HEK293 (cell line): ENCODE results near the gene CXCL8.

Experiments
- ATF2 ChIP-seq: fragments of 450-650 bp; formaldehyde crosslinking; IDR thresholded peaks from 2 replicates; pipeline ENCODE4 v1.5.1; 2016; ENCODE audit warnings: missing biosample characterization, missing genetic modification characterization, low read depth
- IKZF3 ChIP-seq: fragments of 450-650 bp; IDR thresholded peaks from 2 replicates; pipeline ENCODE4 v1.5.0; 2018; ENCODE audit warnings: missing biosample characterization, mild to moderate bottlenecking, missing genetic modification characterization, moderate library complexity
- OVOL3 ChIP-seq: fragments of 450-650 bp; formaldehyde crosslinking; IDR thresholded peaks from 2 replicates; pipeline ENCODE4 v1.5.1; 2016; ENCODE audit warnings: missing biosample characterization, missing genetic modification characterization
- YY1 ChIP-seq: fragments of 450-650 bp; formaldehyde crosslinking; IDR thresholded peaks from 2 replicates; pipeline ENCODE4 v1.5.1; 2018; ENCODE audit warnings: missing biosample characterization, missing genetic modification characterization
- ZNF24 ChIP-seq: fragments of 450-650 bp; formaldehyde crosslinking; IDR thresholded peaks from 2 replicates; pipeline ENCODE4 v1.5.1; 2016; ENCODE audit warnings: missing biosample characterization, missing genetic modification characterization
- ZNF280C ChIP-seq: fragments of 450-650 bp; formaldehyde crosslinking; IDR thresholded peaks from 2 replicates; pipeline ENCODE4 v1.5.1; 2016; ENCODE audit warnings: missing biosample characterization, missing genetic modification characterization
- ZNF341 ChIP-seq: fragments of 450-650 bp; formaldehyde crosslinking; IDR thresholded peaks from 2 replicates; pipeline ENCODE4; 2016; ENCODE audit warnings: low read depth, missing biosample characterization, missing genetic modification characterization

GRCh38 chr4:73780834-73781233, 40.5 kb downstream of the CXCL8 start:
- TF ChIP-seq YY1 (tag by site-specific recombination), result no peak
- TF ChIP-seq OVOL3, result no peak
- TF ChIP-seq ZNF341, result no peak
- TF ChIP-seq ZNF24, result no peak
- no peak for TF ChIP-seq ATF2 (tag by site-specific recombination)
- no peak for TF ChIP-seq IKZF3
- no peak for TF ChIP-seq ZNF280C (tag by site-specific recombination)
